Upper lobe of left lung (tissue), 6 donors: ENCODE measurements around the gene MAP4K1. TPM values are rescaled to one million over a fixed set of nuclear protein-coding genes. Genes with fewer than 3 reads are reported as not detected.
A peak's percentile ranks its signal among the peaks of the same experiment; 100 is the strongest.

Experiments used
- ATAC-seq, 2 donors: fragments of 200-7000 bp; cut with Tn5 transposase; one replicate each; pipeline ENCODE4 v1.9.1; 2022; ENCODE audit warnings: mild to moderate bottlenecking in 2 of 2, moderate library complexity in 2 of 2; ENCODE audit not compliant: low FRiP score in 2 of 2
- DNase-seq, 2 donors: peaks; one replicate each; pipeline ENCODE4 v3.0.0-alpha.2; 2019 to 2020
- H3K27ac ChIP-seq, 4 donors: fragments of 200-600 bp; sonication (generic); one replicate each; pipeline ENCODE4 v1.5.1; 2016 to 2019
- H3K27me3 ChIP-seq, 4 donors: fragments of 200-600 bp; sonication (generic); one replicate each; pipeline ENCODE4 v1.5.1; 2017 to 2019
- H3K36me3 ChIP-seq, 4 donors: fragments of 200-600 bp; sonication (generic); one replicate each; pipeline ENCODE4 v1.5.1; 2016 to 2019
- H3K4me1 ChIP-seq, 4 donors: fragments of 200-600 bp; sonication (generic); one replicate each; pipeline ENCODE4 v1.5.1; 2018 to 2019
- H3K4me3 ChIP-seq, 4 donors: fragments of 200-600 bp; sonication (generic); one replicate each; pipeline ENCODE4 v1.5.1; 2017 to 2019; ENCODE audit warnings: mild to moderate bottlenecking in 2 of 4, moderate library complexity in 1 of 4
- H3K9me3 ChIP-seq, 4 donors: fragments of 200-600 bp; sonication (generic); one replicate each; pipeline ENCODE4 v1.5.1; 2018 to 2019
- CTCF ChIP-seq, 6 experiments: fragments of 450-650 bp in 4 of 6; fragments of 200-600 bp in 2 of 6; sonication (generic) in 2 of 6; IDR thresholded peaks; one replicate each; pipeline ENCODE4 v1.5.1; 2016 to 2019; ENCODE audit warnings: antibody characterized with exemption in 6 of 6
- EP300 ChIP-seq, 4 donors: sonication (generic); formaldehyde crosslinking; IDR thresholded peaks; one replicate each; pipeline ENCODE4 v1.5.1; 2017; ENCODE audit warnings: antibody characterized with exemption in 4 of 4, control low read depth in 2 of 4
- POLR2A ChIP-seq, 4 donors: fragments of 450-650 bp; IDR thresholded peaks; one replicate each; pipeline ENCODE4 v1.5.1; 2016 to 2017; ENCODE audit warnings: antibody characterized with exemption in 4 of 4, mild to moderate bottlenecking in 2 of 4
- POLR2AphosphoS5 ChIP-seq, 2 donors: sonication (generic); formaldehyde crosslinking; IDR thresholded peaks; one replicate each; pipeline ENCODE4 v1.5.1; 2017; ENCODE audit warnings: antibody characterized with exemption in 2 of 2
- WGBS, 2 donors: methylation state at CpG; one replicate each; pipeline ENCODE4 v1.1.5; 2017 to 2018; 5-methylcytosine and 5-hydroxymethylcytosine counted together
- total RNA-seq, 6 donors: library from RNA; depleted of rRNA in 4 of 6; stranded (reverse); fragments of >200 nt in 4 of 6; gene quantifications; one replicate each; pipeline versions ENCODE4 v1.1.0 to v1.2.1, GENCODE V29; 2016 to 2021
- donor health status: DM: no; HTN: no; CAD: no; lungs with moderate emphysema.
- donor health status: DM: no; HTN: yes; CAD: no; lungs with severe emphysema.

Gene MAP4K1
- total RNA-seq, 6 donors from 2014 or later, result 6.2 to 28.3 (median 9.9) TPM

DNA sequence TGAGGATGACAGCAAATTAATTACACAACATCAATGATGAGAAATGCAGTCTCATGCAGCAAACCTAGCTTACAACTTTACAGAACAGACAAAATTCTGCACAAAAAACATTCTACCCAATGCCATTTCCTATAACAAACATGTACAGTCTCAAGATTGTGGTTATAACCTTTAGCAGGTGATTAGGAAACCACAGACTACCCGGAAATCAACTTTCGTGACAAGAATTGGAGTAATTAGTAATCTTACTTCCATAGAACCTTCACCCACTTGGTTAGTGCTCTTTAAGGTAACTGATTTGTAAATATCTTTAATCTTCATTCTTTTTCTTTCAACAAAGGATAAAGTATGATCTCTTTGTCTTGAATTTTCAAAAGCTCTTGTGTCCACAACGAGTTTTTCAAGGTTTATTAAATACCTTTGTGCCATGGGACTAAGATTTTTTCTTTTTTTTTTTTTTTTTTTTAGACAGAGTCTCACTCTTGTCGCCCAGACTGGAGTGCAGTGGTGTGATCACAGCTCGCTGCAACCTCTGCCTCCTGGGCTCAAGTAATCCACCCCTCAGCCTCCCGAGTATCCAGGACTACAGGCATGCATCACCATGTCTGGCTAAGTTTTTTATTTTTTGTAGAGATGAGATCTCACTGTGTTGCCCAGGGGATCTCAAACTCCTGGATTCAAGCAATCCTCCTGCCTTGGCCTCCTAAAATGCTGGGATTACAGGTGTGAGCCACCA is 78.8 kb downstream of the MAP4K1 start:
- ATAC-seq (no peak), DNase-seq (no peak)
- H3K4me3 ChIP-seq, result no peak overlapping the region
- H3K27me3 ChIP-seq, result no peaks in the 10 kb centered on the region
- peaks cover 0 to 6% (median 2%) of the 10 kb centered on the region in 4 donors for H3K4me1 ChIP-seq
- peaks cover 0 to 17% (median 12%) of the 10 kb centered on the region in 4 donors for H3K9me3 ChIP-seq
- H3K27ac ChIP-seq, result no peak overlapping the region
- no peak for TF ChIP-seq CTCF (IDR thresholded peaks at IDR 0.05)
- no peak for TF ChIP-seq POLR2A (IDR thresholded peaks at IDR 0.05)
- no peak for TF ChIP-seq POLR2AphosphoS5 (IDR thresholded peaks at IDR 0.05)
- TF ChIP-seq EP300 (IDR thresholded peaks at IDR 0.05), result no peak
- WGBS, 2 donors, result 45 to 47% methylated on average over 6 of the region's 6 CpGs
- H3K36me3 ChIP-seq, result no peaks in the 10 kb centered on the region

DNA sequence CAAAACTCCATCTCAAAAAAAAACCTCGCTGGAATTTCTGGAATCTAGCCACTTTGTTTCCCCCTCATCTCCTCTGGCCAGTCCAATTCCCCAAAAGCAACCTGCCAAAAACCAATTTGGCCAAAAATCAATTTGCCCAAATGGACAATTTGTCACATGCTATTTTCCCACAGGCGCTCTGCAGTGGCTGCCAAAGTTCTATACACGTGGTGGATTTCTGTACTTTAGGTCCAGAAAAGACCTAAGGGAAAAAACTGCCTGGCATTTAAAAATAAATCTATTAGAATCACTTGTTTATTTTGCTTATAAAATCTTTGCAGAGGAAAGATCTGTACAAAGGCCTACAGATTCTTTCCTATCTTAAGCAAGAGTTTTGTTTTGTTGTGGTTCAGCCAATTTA is 79.4 kb downstream of the MAP4K1 start:
- DNase-seq (no peak), ATAC-seq (no peak)
- Histone ChIP-seq H3K4me3 (no peak overlapping the region), H3K27me3 (no peaks in the 10 kb centered on the region), H3K4me1 (peaks cover 0 to 6% (median 0%) of the 10 kb centered on the region in 4 donors), H3K36me3 (no peaks in the 10 kb centered on the region), H3K9me3 (peaks cover 0 to 17% (median 12%) of the 10 kb centered on the region in 4 donors), H3K27ac (peak overlapping the region in 1 of 4 donors; percentile 15)
- WGBS, 2 donors, result 59 to 69% methylated on average over 3 of the region's 3 CpGs
- TF ChIP-seq CTCF (IDR thresholded peaks at IDR 0.05) (no peak), POLR2A (IDR thresholded peaks at IDR 0.05) (no peak), POLR2AphosphoS5 (IDR thresholded peaks at IDR 0.05) (no peak), EP300 (IDR thresholded peaks at IDR 0.05) (no peak)

Other genes with a start within 250 kb of the MAP4K1 start
- gene PSMD8, start 243.4 kb downstream of the MAP4K1 start, total RNA-seq, result 100 to 1,000 TPM in 4 of 6 donors, 10 to 100 TPM in 2; 66.0 to 213 (median 121) TPM
- 1 to 10 TPM in 3 of 6 donors, under 1 TPM in 3; 0.44 to 8.4 (median 0.95) TPM for gene GGN, start 229.9 kb downstream of the MAP4K1 start, total RNA-seq
- gene SPRED3, start 229.3 kb downstream of the MAP4K1 start, total RNA-seq, result 1 to 10 TPM in 3 of 6 donors, under 1 TPM in 3; 0.11 to 2.1 (median 0.85) TPM
- gene FAM98C, start 214.9 kb downstream of the MAP4K1 start, total RNA-seq, result 10 to 100 TPM; 16.0 to 75.4 (median 24.2) TPM
- 10 to 100 TPM in 4 of 6 donors, 1 to 10 TPM in 2; 4.4 to 17.5 (median 12.6) TPM for gene RASGRP4, start 191.7 kb downstream of the MAP4K1 start, total RNA-seq
- 10 to 100 TPM in 1 of 6 donors, 1 to 10 TPM in 5; 1.1 to 22.0 (median 5.5) TPM for gene RYR1, start 184.3 kb downstream of the MAP4K1 start, total RNA-seq
- gene EIF3K, start 1.2 kb upstream of the MAP4K1 start, total RNA-seq, result 100 to 1,000 TPM; 142 to 404 (median 242) TPM
- 100 to 1,000 TPM; 162 to 636 (median 512) TPM for gene ACTN4, start 29.7 kb upstream of the MAP4K1 start, total RNA-seq
- gene CAPN12, start 126.5 kb upstream of the MAP4K1 start, total RNA-seq, result 10 to 100 TPM in 3 of 6 donors, 1 to 10 TPM in 3; 5.2 to 93.2 (median 11.1) TPM
- not detected for gene LGALS7, start 155.6 kb upstream of the MAP4K1 start, total RNA-seq
- gene LGALS7B, start 171.2 kb upstream of the MAP4K1 start, total RNA-seq, result 10 to 100 TPM in 1 of 6 donors, not detected in 5; 12.4 TPM
- 10 to 100 TPM in 1 of 6 donors, 1 to 10 TPM in 5; 3.1 to 12.3 (median 5.0) TPM for gene LGALS4, start 195.0 kb upstream of the MAP4K1 start, total RNA-seq
- gene ECH1, start 213.8 kb upstream of the MAP4K1 start, total RNA-seq, result 100 to 1,000 TPM; 104 to 225 (median 189) TPM
- gene HNRNPL, start 232.0 kb upstream of the MAP4K1 start, total RNA-seq, result 100 to 1,000 TPM; 156 to 274 (median 178) TPM